ENCODE measurements around the gene PDE6D. TPM values are rescaled to one million over a fixed set of nuclear protein-coding genes. Genes with fewer than 3 reads are reported as not detected.

PDE6D gene
- total and polyA plus RNA-seq, 2 donors (not counting 1 experiment from before 2014, with no cell fraction given), result 31.9 to 36.5 TPM

DNA sequence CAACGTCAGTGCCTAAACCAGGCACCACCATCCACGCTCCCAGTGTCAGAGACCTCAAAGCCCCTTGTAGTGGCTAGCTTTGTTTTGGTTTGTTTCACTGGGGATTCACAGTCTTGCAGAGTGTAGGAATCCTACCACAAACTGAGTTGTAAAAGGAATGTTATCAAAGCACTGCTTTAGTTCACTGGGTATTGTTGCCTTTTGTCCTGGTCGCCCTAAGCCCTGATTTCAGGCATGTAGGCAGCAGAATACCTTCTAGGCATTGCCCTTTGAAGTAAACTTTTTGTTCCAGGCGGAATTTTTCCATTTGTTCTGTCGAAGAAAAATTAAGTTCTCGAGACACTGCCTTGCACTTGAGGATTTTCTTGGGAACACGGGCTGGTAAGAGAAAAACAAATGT is 43.3 kb downstream of the PDE6D start:
- no peak for ATAC-seq (ENCODE audit: low read depth)
- Mint-ChIP-seq H3K4me3 (no peak overlapping the region), H3K9me3 (ENCODE audit: insufficient read depth) (no peaks in the 10 kb centered on the region), H3K4me1 (no peaks in the 10 kb centered on the region), H3K27me3 (no peaks in the 10 kb centered on the region), H3K27ac (no peak overlapping the region)
- ChIA-PET POLR2A (no interaction called here), CTCF (no interaction called here)
- DNase-seq, result no peak
- no peak overlapping the region for H3K9ac ChIP-seq (ENCODE audit: low read length)
- H3K9me3 ChIP-seq (ENCODE audit: control extremely low read depth in 1 of 3, control insufficient read depth in 2 of 3, insufficient read depth in 1 of 3, low read length in 2 of 3), result no peaks in the 10 kb centered on the region
- H3K4me2 ChIP-seq (replicated peaks; ENCODE audit: low read depth, low read length, poor library complexity, severe bottlenecking), result no peak overlapping the region
- H4K20me1 ChIP-seq (ENCODE audit: control insufficient read depth, insufficient read depth, low read length, poor library complexity, severe bottlenecking), result no peaks in the 10 kb centered on the region
- H3K79me2 ChIP-seq (ENCODE audit: control insufficient read depth, insufficient read depth, low read length), result peaks cover 4% of the 10 kb centered on the region
- H3K27me3 ChIP-seq (replicated peaks in 1 of 4; ENCODE audit: control extremely low read depth in 1 of 4, control insufficient read depth in 3 of 4, insufficient read depth in 4 of 4, low read length in 3 of 4), result no peaks in the 10 kb centered on the region
- no peak for TF ChIP-seq EZH2 (IDR thresholded peaks at IDR 0.05; ENCODE audit: borderline replicate concordance, insufficient read depth, low read depth, low read length, poor library complexity, severe bottlenecking)
- TF ChIP-seq, protein P1, sequence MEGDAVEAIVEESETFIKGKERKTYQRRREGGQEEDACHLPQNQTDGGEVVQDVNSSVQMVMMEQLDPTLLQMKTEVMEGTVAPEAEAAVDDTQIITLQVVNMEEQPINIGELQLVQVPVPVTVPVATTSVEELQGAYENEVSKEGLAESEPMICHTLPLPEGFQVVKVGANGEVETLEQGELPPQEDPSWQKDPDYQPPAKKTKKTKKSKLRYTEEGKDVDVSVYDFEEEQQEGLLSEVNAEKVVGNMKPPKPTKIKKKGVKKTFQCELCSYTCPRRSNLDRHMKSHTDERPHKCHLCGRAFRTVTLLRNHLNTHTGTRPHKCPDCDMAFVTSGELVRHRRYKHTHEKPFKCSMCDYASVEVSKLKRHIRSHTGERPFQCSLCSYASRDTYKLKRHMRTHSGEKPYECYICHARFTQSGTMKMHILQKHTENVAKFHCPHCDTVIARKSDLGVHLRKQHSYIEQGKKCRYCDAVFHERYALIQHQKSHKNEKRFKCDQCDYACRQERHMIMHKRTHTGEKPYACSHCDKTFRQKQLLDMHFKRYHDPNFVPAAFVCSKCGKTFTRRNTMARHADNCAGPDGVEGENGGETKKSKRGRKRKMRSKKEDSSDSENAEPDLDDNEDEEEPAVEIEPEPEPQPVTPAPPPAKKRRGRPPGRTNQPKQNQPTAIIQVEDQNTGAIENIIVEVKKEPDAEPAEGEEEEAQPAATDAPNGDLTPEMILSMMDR (IDR thresholded peaks at IDR 0.05), result no peak
- 98% methylated on average over 3 of the region's 7 CpGs for WGBS (ENCODE audit: insufficient coverage)
- no peak overlapping the region for H3K4me3 ChIP-seq (ENCODE audit: control extremely low read depth in 1 of 5, extremely low read depth in 1 of 5, insufficient read depth in 1 of 5, low read depth in 2 of 5, low read length in 4 of 5)
- no peak overlapping the region for H3K27ac ChIP-seq (ENCODE audit: low read length in 2 of 2)
- H3K36me3 ChIP-seq (replicated peaks in 1 of 2; ENCODE audit: control extremely low read depth in 1 of 2, control insufficient read depth in 1 of 2, extremely low read depth in 1 of 2, insufficient read depth in 2 of 2, low read length in 1 of 2), result peaks cover 0 to 24% of the 10 kb centered on the region in 2 experiments
- intact Hi-C loops (cut with micrococcal nuclease), result no loop called here
- H2AFZ ChIP-seq (ENCODE audit: insufficient read depth, low read depth, low read length, poor library complexity, severe bottlenecking), result no peak overlapping the region
- no peaks in the 10 kb centered on the region for H3K4me1 ChIP-seq (ENCODE audit: control insufficient read depth in 2 of 2, insufficient read depth in 2 of 2, low read length in 2 of 2)

- no peak for ATAC-seq (ENCODE audit: low read depth)
- Mint-ChIP-seq H3K27me3 (no peaks in the 10 kb centered on the region), H3K4me1 (no peaks in the 10 kb centered on the region), H3K27ac (no peak overlapping the region), H3K9me3 (ENCODE audit: insufficient read depth) (no peaks in the 10 kb centered on the region), H3K4me3 (no peak overlapping the region)
- Histone ChIP-seq H3K4me2 (replicated peaks; ENCODE audit: low read depth, low read length, poor library complexity, severe bottlenecking) (no peak overlapping the region), H3K4me3 (ENCODE audit: control extremely low read depth in 1 of 5, extremely low read depth in 1 of 5, insufficient read depth in 1 of 5, low read depth in 2 of 5, low read length in 4 of 5) (no peak overlapping the region), H3K9me3 (ENCODE audit: control extremely low read depth in 1 of 3, control insufficient read depth in 2 of 3, insufficient read depth in 1 of 3, low read length in 2 of 3) (no peaks in the 10 kb centered on the region), H4K20me1 (ENCODE audit: control insufficient read depth, insufficient read depth, low read length, poor library complexity, severe bottlenecking) (no peaks in the 10 kb centered on the region), H3K4me1 (ENCODE audit: control insufficient read depth in 2 of 2, insufficient read depth in 2 of 2, low read length in 2 of 2) (no peaks in the 10 kb centered on the region), H3K36me3 (replicated peaks in 1 of 2; ENCODE audit: control extremely low read depth in 1 of 2, control insufficient read depth in 1 of 2, extremely low read depth in 1 of 2, insufficient read depth in 2 of 2, low read length in 1 of 2) (peaks cover 0 to 27% of the 10 kb centered on the region in 2 experiments), H3K27me3 (replicated peaks in 1 of 4; ENCODE audit: control extremely low read depth in 1 of 4, control insufficient read depth in 3 of 4, insufficient read depth in 4 of 4, low read length in 3 of 4) (no peaks in the 10 kb centered on the region), H2AFZ (ENCODE audit: insufficient read depth, low read depth, low read length, poor library complexity, severe bottlenecking) (no peak overlapping the region), H3K79me2 (ENCODE audit: control insufficient read depth, insufficient read depth, low read length) (no peaks in the 10 kb centered on the region), H3K27ac (ENCODE audit: low read length in 2 of 2) (no peak overlapping the region), H3K9ac (ENCODE audit: low read length) (no peak overlapping the region)
- TF ChIP-seq EZH2 (IDR thresholded peaks at IDR 0.05; ENCODE audit: borderline replicate concordance, insufficient read depth, low read depth, low read length, poor library complexity, severe bottlenecking), result no peak
- TF ChIP-seq, protein P1 (IDR thresholded peaks at IDR 0.05), result no peak
- no peak for DNase-seq
- ChIA-PET POLR2A (no interaction called here), CTCF (no interaction called here)
- intact Hi-C loops (cut with micrococcal nuclease), result no loop called here
- WGBS (ENCODE audit: insufficient coverage), result 100% methylated on average over 3 of the region's 4 CpGs
Measured at GRCh38 chr2:231732604-231733003, 48.5 kb downstream of the PDE6D start.
